Raji (cell line): ENCODE results near the gene TRPC1.

Experiments
- POLR2A ChIP-seq: IDR thresholded peaks from 2 replicates; pipeline ENCODE4 v1.6.1; 2011; ENCODE audit warnings: low read depth, low read length, control low read depth; ENCODE audit not compliant: insufficient read depth

Gene TRPC1

DNA sequence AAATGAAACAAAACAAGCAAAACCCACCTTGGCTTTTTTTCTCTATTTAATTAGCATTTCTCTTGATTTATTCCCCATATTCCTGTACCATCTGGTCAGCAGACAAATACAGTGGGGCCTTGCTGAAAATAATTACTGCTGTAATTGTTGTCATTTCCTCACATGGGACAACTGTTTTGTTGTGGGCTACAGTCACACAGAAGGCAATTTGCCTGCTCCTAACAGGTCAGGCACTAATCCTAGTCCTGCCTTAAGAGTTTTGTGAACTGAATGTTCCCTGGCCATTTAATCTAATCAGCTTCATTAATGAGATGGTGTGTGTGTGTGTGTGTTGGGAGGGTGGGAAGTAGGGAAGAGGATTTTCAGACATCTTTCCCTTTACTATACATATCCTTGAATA lies 11.6 kb downstream of the TRPC1 start:
- TF ChIP-seq POLR2A = no peak

DNA sequence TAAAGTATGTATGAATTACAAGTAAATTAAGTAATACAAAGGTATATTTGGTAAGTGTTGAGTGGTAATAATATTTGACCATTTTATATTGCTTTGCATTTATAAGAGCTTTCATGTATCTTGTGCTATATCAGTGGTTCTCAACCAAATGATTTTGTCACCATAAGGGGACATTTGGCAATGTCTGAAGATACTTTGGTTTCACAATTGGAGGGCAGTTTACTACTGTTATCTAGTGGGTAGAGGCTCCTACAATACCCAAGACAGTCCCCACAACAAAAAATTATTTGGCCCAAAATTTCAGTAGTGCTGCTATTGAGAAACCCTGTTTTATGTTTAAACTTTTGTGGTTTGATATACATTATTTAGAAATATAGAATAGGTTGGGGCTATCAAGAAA lies 14.6 kb downstream of the TRPC1 start:
- TF ChIP-seq POLR2A = no peak

DNA sequence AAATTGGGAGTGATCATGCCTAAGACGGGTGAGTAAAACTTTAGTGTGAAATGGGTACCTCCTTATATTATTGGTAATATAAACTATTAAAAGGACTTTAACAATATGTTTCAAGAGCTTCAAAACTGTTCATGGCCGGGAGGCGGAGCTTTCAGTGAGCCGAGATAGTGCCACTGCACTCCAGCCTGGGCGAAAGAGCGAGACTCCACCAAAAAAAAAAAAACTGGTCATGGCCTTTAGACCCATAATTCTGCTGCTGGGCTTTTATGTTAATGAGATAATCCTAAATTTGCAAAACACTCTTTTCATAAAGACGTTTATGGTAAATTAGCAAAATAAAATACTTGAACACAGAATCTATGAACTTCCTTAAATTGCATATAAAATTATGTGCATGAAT lies 22.8 kb downstream of the TRPC1 start:
- TF ChIP-seq POLR2A = no peak

DNA sequence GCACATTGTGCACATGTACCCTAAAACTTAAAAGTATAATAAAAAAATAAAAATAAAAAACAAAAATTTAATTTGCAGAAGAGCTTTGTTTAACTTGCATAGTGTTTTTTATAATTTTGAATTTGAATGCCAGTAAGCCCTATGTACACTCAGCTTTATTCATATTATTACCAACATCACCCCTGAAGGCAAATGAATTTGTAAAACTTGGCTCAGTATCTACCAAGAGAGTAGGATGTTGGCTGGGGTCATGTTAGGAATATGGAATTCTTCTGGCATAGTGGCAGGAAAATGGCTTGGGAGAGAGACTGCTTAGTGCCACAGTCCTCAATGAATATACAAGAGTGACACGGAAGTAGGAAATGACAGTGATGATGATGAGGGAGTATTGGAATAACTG lies 30.7 kb downstream of the TRPC1 start:
- TF ChIP-seq POLR2A = no peak

DNA sequence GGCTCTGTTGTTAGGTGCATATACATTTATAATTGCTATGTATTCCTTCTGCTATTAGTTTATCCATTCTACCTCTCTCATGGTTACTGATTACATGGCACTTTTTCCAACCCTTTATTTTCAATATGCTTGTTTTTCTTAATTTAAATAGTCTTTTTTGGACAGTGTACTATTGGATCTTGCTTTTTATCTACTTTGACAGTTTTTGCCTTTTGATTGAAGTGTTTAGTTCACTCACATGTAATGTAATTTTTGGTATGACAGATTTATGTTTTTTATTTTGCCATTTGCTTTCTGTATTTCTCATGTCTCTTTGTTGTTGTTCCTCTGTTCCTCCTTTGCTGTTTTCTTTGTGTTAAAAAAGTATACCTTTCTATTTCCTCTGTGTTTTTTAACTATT lies 44.5 kb downstream of the TRPC1 start:
- no peak for TF ChIP-seq POLR2A

DNA sequence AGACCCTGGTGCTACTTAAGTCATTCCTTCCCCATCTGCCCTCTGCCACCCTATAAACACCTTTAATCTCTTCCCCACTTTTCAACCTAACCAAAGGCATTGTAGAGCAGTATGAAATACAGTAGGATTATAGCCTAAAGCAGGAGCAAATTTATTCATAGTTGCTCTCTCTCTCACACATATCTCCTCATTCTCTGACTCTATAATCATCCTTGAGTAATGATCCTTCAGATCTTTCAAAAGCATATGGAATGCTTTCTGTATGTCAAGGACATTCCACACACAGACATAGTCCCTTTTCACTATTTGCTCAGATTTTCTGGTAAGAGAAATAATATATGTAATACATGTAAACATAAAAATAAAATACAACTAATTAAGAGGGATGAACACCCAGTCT lies 54.1 kb downstream of the TRPC1 start:
- TF ChIP-seq POLR2A = no peak

DNA sequence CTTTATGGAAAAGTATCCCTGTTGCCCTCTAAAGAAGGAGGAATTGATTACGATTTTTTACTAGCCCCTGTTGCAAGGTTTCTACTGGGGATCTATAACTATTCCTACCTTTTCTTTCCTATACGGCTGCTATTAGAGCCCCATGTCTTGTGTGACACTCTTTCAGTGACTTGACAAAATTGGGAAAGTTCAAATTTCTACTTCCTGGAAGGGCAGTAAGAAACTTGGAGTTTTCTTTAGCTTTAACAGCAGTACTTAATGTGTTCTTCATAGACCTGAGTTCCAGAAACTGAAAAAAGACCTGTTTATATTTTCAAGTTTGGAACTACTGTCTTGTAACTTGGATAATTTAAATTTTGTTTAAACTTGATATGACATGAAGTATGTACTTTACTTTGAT lies 54.7 kb downstream of the TRPC1 start:
- no peak for TF ChIP-seq POLR2A

DNA sequence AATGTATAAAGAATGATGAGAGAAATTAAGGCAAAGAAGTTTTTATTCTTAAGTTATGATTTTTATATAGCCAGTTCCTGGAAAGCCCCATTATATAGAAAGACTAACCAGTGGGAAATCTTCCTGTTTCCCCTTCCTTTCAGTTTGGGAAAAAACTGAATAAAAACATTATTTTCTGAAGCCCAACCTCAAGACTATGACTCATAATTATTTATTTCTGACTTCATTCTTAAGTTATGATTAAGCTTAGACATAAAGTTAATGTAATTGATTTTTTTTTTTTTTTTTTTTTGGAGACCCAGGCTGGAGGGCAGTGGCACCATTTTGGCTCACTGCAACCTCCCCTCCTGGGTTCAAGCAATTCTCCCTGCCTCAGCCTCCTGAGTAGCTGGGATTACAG lies 55.8 kb downstream of the TRPC1 start:
- no peak for TF ChIP-seq POLR2A

DNA sequence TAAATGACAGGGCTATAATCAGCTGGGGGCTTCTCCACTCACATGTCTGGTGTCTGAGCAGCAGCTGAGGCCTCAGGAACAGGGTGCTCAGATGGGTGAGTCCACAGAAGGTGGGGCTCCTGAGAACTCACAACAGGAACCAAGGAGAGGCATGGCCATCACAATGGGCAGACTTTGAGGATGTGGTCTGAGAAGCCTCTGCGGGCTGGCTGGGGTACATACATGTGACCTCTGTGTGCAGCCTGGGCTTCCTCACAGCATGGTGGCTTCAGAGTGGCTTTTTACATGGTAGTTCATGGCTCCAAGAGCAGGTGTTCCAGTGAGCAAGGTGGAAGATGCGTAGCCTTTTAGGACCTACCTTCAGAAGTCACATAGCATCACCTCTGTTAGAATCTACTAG lies 58.8 kb downstream of the TRPC1 start:
- no peak for TF ChIP-seq POLR2A

DNA sequence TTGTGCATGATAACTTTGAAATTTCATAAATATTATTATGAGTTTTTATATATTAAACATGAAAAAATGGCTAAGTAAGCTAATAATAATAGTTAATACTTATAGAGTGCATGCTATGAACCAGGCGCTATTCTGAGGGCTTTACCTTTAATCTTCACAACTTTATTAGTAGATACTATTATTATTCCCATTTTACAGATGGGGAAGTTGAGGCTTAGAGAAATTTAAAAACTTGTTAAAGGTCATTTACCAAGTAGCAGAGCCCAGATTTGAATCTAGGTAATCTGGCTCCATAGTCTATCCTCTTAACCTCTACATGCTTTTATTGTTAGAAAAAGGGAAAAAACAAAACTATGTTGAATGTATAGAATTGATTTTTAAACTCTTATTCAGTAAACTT lies 60.4 kb downstream of the TRPC1 start:
- no peak for TF ChIP-seq POLR2A

DNA sequence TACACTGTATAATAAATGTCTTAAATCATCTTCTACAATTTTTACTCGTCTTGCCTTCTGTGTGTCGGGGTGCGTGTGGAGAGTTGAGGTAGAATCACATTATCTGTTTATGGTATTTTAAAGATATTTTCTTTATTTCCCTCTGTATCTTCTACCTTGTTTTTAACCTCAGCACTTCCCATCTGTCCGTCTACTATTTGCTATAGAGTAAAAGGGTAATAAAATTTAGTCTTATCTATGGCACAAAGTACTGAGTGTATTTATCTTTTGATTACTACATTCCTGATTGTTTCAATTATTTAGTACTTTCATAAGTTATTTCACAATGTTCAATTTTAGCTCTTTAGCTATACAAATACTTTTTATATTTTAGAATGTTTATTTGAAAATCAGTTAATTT lies 62.2 kb downstream of the TRPC1 start:
- no peak for TF ChIP-seq POLR2A

DNA sequence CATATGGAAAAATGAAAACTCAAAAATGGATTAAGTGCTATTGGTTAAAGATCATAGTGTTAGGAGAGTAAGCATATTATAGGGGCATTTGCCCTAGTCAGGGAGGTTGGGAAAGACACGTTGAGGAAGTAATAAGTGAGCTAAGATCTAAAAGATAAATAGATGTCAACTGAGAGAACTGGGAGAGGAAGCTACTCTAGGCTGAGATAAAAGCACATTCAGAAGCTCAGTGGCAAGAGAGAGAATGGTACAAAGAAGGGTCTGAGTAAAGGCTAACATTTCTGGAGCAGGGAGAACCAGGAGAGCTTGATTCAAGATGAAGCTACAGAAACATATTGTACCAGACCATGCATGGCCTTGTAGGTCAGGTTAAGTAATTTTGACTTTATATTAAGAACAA lies 63.9 kb downstream of the TRPC1 start:
- TF ChIP-seq POLR2A = no peak

DNA sequence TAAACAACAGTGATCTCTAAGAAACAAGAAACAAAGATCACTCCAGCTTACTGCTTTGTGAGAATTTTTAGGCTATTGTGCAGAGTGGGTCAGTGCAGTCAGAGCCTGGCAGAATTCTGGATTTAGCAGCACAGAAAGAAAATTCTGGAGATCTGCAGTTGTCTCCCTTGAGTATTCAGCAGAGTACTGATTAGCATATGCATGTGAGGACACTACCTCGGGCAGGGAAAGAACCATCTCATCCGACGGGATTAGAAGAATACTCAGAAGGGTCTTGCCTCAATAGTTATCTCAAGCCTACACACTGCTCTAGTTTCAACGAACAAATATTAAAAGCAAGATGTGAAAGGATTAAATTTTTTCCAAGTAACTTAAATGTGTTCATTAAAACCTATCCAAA lies 70.7 kb downstream of the TRPC1 start:
- no peak for TF ChIP-seq POLR2A

DNA sequence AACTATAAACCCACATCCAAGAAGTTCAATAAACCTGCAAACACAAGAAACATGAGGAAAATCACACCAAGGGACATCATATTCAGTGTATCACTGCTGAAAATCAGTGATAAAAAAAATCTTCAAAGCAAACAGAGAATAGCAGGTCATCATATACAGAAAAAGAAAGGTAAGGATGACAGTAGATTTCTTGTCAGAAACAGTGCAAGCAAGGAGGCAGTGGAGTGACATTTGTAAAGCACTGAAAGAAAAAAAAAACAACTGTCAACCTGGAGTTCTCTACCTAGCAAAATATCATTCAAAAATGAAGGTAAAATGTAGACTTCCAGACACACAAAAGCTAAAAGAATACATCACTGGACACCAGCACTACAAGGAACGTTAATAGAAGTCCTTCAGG lies 71.5 kb downstream of the TRPC1 start:
- no peak for TF ChIP-seq POLR2A

DNA sequence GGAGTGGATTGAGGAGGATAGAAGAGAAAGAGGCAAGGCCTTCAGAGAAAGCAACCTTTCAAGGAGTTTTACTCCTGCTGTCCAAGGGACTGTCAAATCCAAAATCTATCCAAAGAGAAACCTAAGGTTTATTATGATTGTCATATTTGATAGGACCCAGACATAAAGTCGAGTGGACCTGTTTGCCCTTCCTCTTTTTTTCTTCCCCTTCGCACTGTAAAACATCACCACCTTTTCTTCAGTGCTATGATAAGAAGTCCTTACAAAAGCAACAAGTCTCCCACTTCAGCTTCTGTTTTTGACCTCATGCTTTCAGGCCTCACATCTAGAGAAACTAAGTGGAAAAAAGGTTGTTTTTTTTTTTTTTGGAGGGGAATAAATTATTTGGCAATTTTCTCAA lies 73.0 kb downstream of the TRPC1 start:
- TF ChIP-seq POLR2A = no peak

DNA sequence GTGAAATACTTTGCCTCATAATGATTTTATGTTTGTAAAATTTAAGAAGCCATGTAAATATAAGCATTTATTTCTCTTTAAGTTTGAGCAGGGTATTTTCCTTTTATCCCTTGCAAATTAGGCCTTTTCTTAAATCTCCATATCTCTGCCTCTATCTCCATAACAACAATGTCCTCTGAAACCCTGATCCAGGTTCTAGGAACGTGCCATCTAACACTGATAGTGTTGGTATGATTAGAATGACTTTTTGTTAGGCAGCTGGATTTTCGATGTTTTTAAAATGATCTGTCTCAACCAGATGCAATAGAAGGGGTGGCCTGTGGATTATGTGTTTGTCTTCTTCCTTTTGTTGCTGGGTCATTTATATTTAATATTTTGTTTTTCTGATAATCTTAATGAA lies 77.9 kb downstream of the TRPC1 start:
- no peak for TF ChIP-seq POLR2A

DNA sequence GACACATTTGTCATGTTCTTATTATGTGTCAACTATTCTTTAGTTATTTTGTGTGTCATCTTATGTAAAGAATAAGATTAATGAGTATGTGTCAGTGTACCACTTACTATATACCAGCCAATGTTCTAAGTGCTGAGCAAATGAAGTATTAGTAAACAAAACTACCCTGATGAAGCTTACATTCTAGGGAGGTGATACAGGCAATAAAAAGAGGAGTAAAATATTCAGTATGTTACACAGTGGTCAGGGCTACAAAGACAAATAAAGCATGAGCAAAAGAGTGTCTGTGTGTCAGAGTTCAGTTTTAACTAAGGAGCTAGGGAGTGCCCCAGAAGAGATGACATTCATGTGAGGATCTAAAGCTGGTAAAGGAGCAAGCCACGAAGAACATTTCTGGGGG lies 79.1 kb downstream of the TRPC1 start:
- TF ChIP-seq POLR2A = no peak

DNA sequence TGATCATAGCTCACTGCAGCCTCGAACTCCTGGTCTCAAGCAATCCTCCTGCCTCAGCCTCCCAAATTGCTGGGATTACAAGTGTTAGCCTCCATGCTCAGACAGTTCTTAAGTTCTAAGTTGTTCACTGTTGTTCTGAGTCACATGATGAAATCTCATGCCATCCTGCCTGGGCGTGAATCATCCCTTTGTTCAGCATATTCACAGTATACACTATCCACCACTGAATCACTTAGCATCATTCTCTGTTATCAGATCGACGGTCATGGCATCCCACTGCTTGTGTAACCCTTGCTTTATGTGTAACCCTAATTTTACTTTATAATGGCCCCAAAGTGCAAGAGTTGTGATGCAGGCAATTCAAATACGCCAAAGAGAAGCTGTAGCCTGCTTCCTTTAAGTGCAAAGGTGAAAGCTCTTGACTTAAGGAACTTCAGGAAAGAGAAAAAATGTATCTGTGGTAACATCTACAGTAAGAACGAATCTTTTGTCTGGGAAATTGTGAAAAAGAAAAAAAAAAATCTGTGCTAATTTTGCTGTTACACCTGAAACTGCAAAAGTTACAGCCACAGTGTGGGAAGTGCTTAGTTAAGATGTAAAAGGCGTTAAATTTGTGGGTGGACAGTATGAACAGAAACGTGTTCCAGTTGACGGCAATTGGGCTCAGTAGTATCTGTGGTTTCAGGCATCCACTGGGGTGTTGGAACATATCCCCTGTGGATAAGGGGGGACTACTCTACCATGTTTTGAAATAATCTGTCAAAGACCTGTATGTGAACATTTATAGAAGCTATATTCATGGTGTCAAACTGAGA lies 84.5 kb downstream of the TRPC1 start:
- TF ChIP-seq POLR2A = no peak

DNA sequence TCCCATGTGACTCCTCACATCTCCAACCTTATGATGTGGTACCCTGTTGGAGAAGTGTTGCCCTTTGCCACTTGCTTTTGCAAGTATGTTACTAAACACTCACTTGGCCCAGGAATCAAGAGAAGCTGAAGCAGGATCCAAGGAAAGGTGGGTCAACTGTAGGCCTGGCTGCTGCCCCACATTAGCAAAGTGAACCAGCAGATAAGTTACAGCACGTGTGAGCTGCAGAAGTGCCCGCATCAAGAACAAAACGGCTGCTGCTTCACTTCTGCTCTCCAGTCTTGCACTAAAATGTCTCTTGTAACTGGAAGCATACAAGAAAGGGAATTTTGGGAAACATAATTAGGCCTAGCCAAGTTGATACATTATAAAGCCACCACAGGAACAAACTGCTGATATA lies 85.4 kb downstream of the TRPC1 start:
- TF ChIP-seq POLR2A = no peak
